UCSD-AML1 (cell line): Measurements from ENCODE around the gene CMSS1.
"Not testable (repeated sequence)": the region's sequence is repeated elsewhere in the genome, so short reads cannot be mapped to it uniquely, and the experiment has no call there.

Experiments
- DNase-seq: peaks from one replicate; lab custom pipeline; 2025; ENCODE audit not compliant: unreplicated experiment; lab: John Stamatoyannopoulos, UW

CMSS1 gene

DNA sequence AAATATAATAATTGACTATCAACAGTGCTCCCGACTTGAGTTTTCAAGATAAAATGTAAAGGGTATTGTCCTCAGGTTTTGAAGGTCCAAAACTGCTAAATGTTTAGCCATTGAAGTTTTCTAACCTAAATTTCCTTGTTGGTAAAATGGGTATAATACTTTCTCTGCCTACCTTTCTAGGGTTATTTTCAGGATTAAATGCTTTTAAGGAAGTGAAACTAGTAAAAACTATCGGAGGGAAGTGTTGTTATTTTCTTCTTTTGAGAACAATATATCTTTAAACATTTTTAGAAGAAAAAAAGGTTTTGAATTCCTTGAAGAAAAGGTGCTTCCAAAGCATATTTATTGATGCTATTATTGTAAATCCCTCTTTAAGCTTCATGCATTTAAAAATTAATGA lies 229.3 kb downstream of the CMSS1 start:
- no peak for DNase-seq

DNA sequence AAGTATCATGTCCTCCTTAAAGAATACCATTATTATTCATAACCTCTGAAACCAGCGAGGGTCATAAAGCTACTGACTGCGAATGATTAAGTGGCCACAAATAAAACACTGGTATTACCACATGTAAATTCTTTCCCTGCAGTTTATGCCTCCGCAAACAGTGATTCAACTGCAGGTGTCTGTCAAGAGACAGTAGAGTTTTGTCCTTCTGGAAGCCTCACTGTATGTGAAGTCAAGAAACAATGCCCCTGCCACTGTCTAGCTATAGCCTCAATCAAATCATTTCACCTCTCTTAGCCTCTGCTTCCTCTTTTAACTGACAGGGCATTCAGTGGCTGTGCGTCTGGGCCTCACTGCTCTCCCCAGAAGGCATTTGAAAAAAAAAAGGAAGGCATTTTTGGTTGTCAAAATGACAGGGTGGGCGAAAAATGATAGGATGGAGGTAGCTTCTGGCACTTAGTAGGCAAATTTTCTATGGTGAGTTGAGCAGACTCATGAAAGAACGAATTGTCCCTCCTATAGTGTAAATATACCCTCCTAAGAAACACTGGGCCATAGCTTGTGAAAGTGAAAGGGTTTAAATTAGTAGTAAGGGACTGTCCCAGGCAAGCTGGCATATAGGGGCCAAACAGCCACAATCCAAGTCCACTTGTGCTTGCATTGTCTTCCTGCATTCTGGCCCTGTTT lies 229.9 kb downstream of the CMSS1 start:
- DNase-seq = peak; percentile 13

DNA sequence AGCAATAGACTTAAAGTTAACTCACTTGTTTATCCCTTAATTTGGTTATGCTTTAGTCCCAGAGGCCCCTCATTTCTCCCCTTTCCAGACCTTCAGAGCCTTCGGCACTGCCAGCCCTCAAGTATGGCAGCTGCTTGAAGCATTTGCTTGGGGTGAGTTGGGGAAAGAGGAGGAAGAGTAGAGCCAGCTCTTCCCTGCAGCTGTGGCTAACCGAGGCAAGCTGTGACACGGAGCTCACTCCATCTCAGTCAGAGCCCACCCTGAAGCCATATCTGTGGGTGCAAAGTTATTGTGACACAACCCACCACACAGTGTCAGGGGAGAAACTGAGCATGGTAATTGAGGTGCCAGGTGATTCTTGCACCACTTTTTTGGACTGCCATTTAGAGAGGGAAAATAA lies 230.6 kb downstream of the CMSS1 start:
- no peak for DNase-seq

DNA sequence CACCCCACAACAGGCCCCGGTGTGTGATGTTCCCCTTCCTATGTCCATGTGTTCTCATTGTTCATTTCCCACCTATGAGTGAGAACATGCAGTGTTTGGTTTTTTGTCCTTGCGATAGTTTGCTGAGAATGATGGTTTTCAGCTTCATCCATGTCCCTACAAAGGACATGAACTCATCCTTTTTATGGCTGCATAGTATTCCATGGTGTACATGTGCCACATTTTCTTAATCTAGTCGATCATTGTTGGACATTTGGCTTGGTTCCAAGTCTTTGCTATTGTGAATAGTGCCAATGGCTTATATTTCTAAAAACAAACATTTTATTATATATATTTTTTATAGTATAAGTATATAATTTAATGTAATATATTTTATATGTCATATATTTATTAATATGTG lies 233.9 kb downstream of the CMSS1 start:
- not testable (repeated sequence) for DNase-seq

DNA sequence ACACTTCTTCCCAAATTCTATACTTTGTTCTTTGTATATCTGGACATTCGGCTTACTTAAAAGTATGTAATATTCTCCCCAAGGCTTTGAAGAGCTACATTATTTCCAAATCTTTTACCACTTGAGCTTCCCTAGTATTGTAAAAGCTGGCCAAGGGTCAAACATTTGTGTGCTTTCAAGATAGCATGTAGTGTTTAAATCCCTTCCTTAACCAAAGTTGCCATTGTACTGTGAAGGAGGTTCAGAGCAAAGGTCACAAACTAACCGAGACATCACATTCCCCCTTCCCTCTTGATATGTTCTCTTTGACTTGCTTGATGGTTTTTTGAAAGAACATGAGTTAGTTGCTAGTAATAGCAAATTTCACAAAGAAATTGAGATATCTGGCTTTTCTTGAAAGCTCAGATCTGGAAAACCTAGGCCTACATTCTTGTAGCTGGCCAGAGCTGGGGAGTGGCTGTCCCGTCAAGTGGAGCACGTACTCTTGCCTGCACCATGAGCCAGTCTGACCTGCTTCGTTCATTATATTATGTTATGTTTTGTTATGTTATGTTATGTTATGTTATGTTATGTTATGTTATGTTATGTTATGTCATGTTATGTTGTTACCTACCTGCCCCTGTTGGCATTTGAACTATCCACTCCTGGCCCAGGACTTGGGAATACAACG lies 236.4 kb downstream of the CMSS1 start:
- no peak for DNase-seq

DNA sequence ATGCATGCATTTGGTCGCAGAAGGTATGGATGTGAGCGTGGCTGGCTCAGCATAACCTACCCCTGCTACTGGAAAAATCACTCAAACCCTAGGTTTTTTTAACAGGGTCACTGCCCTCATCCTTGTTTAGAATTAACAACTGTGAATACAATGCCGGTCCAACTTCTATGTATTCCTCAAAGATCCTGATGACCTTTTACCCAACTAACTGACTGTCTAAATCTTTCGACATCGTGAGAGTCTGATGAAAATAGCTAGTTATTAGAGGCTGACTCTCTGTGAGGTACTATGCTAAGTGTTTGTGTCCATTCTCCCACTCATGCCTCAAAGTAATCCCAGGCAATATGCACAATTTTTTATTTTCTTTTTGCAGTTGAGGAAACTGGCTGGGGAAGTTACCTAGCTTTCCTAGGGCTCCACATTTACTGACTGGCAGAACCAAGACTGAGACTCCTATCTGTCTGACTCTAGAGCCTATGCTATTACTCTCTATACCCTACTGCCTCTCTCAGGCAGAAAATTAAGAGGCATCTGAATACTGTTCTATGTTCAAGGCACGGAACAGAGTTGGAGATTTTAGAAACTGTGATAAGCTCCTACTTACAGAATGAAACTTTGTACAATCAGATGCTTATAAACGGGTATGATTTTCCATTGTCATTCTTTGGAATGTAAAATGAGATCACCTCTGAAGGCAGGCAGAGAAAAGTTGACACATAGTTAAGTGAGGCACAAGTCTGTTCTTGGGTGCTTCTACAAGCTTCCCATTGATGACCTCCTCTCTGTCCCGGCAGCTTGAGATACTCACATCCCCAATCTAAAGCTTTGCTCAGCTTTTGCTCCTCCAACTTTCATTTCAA lies 240.3 kb downstream of the CMSS1 start:
- no peak for DNase-seq

DNA sequence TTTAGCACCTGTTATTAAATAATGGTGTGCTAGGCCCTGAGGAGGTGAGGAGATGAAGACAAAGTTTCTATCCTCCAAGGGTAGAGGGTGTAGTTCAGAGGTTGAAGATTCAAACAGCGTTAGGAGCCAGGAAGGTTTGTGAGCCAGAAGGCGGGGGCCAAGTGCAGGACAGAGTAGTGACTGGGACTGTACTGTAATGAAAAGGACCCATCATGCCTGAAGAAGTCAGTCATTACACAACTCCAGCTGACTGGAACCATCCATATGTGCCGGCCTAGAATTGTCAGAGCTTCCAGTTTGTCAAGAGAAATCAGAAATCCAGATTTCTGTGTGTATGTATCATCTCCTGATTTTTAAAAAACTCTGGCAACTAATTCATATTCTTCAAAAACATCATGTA lies 241.8 kb downstream of the CMSS1 start:
- DNase-seq = no peak

DNA sequence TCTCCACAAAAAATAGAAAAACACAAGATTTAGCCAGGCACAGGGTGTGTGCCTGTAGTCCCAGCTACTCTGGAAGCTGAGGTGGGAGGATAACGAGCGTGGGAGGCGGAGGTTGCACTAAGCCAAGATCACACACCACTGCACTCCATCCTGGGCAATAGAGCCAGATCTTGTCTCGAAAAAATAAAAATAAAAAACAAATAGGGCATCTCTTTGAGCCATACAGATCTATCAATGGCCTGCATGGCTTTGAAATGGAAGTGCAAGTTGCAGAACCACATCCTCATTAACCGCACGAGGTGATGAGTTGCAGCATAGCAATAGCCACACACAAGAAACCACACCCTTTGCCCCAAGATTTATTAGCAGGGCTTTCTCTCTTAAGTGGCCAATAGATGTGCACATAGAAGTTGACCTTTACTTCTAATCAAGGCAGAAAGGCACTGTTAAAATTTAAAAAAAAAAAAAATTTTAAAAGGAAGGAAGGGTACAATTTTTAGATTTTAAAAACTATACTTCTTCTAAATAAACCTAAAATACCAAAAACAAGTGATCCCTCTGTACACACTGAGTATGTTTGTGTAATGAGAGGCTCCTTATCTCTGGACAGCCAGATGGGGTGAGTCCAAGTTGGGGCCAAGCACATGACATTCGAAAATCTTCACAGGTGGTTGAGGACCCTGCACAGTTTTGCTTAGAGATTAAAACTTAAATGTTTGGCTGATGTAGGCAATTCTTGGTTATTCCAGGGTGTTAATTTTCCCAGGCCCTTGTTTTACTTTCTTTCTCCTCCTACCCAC lies 243.2 kb downstream of the CMSS1 start:
- DNase-seq = no peak

DNA sequence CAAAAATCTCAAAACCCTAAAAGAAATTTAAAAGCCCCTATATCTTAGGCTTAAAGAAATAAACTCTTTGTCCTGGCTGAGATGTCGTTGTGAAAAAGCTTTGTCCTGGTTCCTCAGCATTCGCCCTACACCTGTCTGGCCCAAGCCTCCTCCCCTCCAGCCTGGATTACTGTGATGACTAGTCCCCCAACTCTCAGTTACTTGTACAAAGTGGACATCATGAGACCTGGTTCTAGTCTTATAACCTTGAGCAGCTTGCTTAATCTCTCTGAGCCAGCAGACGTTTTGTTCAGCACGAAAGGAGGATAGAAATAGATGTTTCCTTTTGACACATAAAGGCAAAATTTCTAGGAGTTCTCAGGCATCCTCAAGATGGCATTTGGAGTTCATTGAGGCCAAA lies 245.0 kb downstream of the CMSS1 start:
- no peak for DNase-seq

DNA sequence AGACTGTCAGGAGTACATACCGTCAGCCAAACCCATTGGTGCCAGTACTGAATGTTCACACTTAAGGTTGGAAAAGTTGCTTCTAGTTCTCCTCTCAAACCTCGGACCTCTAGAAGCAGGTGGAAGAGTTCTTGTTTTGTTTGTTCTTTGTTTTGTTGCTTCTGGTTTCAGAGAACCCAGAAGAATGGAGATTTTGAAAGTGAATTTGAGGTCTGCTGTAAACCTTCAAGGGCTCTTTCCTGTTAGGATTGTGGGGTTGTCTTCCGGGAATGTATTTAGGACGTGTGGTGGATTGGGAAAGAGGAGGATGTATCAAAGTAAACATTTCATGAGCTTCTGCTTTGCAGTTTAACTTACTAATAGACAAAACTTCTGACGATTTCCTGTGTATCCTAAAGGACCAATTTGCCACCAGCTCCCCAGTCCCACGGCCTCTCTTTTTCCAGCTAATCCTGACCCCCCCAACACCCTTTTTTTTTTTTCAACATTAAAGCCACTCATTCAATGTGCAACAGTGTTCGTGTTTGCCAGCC lies 246.3 kb downstream of the CMSS1 start:
- DNase-seq = no peak

DNA sequence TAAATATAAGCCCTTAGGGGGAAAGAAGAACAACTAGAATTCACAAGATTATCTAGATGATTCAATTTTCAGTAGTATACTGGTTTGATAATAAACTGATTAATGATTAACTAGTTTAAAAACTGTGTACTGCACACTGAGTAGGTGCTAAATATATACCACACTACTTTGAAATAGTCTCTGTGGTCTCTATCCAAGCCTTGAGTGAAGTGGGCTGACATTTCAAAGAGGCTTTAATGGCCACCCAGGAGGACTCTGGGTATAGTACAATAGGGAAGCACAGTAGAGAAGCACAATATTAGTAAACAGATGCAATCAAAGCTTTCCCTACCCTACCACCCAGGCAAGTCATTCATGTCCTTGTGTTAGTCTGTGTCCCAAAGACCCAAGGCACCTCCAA lies 249.9 kb downstream of the CMSS1 start:
- no peak for DNase-seq

DNA sequence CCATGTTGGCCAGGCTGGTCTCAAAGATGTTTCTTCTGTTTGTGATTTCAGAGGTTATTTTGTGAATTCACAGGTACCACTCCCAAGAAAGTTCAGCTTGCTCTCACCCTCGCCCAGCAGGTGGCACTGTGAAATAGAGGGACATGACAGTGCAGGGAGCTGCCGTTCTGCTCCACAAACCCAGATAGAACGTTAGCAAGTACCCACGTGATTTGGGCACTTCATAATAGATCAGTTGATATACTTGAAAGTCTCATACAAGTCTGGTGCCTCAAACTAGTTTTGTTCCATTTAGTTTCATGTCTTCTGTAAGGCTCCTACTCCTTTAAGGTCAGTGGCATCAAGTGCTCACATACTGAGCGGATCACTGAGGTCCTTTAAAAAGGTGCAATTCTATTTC lies 251.2 kb downstream of the CMSS1 start:
- peak; percentile 67 for DNase-seq

DNA sequence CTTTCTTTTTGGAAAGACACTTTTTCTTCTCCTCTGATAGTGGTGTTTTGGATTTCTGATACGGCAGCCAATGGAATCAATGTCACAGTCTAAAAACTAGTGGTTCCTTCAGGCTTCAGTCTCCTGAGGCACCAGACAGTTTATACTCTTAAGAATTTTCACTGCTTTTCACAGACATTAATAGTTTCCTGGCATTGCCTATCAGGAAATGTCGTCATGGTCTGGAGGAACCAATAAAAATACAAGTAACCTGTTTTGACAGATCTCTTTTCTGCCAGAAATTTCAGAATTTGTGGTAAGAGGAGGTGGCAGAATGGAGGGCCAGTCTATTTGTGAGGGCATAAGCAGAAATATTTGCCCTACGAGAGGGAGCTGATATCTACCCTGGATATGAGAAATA lies 251.8 kb downstream of the CMSS1 start:
- DNase-seq = no peak

DNA sequence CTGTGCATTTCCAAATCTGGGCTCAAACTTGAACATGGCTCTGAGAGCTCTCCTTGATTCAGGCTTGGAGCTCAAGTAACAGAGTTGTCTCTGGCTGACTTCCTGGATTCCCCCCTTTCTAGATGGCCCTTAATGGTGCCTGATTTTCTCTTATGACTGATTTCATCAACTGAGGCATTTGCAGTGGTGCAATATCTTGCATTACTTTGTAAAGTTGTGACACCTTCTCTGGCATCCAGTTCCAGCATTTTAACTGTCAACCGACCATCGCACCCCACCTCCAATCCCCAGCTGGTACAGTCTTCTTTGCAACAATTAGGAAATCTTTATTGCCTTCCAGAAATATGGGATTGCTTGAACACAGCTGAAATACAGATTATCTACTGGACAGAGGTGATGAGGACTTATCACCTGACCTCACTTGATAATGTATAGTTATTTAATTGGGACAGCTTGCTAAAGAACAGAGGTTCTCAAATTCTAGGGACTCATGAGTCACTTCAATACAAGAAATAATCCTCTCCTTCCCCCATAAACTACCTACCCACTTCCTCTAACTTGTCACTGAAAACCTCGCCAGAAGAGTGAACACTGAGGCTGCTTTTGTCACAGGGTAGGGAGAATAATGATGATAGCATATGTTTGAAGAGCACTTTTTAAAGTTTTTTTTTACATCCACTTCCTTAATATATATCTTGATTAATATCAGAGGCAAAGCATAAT lies 254.8 kb downstream of the CMSS1 start:
- no peak for DNase-seq

DNA sequence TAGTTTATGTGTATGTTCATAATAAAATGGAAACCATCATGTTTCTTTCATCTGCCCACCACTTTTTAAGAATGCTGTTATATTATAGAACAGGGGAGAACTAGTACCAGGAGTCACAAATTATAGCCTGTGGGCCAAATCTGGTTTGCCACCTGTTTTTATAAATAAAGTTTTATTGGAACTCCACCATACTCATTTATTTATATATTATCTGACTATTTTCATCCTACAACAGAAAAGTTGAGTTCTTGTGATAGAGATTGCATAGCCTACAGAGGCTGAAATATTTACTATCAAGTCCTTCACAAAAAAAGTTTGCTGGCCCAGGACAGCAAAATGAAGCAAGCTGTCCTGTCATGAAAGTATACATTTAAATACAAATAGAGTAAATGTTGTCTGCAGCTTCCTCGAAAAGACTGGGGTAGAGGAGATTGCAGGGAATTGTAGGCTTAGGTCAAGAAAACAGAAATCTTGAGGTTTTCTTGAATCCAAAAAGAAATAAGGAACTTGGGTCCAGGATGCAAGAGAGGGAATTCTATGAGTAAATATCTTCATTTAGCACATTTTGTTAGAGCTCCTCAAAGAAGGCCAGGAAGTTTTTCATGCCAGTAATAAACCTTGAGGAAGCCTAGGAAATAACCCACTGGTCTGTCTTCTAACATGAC lies 255.5 kb downstream of the CMSS1 start:
- DNase-seq = no peak

DNA sequence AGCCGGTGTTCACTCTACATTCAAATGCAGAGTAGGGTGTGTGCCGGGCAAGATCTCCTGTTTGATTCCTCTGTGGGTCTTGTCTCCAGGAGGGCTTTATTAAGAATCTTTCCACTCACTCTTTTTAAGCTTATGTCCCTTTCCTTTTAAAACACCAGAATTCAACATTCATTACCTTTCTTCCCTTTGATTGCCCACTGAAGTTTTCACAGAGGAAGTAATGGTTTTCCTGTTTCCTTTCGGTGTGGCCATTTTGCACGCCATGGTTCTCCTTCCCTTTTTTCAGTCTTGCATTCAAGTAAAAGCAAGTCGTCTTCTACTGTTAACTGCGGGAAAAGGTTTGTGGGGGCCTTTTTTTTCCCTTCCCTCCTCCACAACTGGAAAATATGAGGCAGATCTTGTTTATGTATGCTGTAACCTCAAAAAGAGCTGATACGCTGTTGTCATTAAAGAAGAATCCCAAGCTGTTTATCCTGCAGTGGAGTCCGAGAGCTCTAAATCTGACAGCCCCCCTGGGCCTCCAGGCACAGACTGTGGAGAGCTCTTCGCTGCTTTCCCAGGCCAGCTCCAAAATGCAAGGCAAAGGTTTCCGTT lies 256.1 kb downstream of the CMSS1 start:
- DNase-seq = peak; percentile 62

DNA sequence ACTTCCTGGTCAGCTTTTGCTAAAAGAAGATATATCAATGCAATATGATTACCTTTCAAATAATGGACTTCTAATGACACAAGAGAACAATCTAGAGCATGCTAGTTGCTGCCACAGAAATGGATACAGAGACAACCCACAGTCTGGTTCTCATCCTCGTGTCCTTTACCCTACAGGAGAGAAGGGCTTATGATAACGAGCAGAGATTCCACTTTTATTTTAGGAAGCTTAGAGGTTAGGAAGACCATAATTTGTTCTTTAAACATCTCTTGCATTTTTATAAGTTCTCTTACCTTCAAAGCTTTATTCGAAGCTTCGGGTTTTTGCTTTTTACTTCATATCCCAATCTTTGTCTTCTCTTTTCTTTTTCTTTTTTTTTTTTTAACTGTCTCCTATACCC lies 257.5 kb downstream of the CMSS1 start:
- no peak for DNase-seq

DNA sequence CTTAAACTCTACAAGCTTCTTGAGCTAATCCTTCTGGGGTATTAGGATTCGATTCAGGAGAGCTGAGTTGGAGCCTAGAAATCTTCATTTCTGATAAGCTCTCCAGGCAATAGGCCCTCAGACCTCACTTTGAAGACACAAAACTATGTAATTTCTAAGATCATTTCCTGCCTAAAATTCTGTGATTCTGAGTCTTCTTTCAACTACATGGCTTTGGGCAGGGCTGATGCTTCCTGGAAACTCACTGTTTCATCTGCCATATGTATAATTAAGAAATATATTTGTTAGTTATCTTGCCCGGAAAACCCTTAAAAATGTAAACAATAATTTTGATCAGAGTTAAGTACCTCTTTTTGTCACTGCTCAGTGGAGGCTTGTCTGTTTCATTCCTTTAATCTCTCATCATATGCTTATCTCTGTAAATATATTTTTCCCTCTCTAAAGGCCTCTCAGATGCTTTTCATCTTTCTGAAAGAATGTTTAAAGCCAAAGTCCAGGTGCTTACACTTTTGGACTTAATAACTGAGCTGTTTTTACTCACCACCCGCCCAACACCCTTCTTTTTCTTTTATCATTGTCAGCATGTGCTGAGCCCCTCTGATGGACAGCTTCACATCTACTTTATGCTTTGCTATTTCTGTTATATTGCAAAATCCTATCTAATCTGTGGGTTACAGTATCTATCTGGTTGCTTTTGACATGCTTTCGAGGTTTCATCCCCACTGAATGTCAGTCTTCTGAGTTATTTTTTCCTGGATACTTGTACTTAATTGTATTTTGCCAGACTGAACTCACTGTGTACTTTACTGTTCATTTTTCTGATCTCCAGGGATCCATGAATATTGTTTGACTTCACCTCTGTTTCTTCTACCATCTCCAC lies 258.4 kb downstream of the CMSS1 start:
- no peak for DNase-seq
